ENCODE measurements around the gene DIS3L2.

- no peak for TF ChIP-seq POLR2A (IDR thresholded peaks at IDR 0.05; ENCODE audit: low read depth, low read length)
- TF ChIP-seq POLR2AphosphoS5 (IDR thresholded peaks at IDR 0.05; ENCODE audit: low read depth, low read length) = no peak
Measured at GRCh38 chr2:232385660-232386489, 424.4 kb downstream of the DIS3L2 start.

Measured in GM12892 (cell line).